ENCODE results near the gene NRG4.

NRG4 gene

GRCh38 chr15:75966073-75966472, 46.2 kb downstream of the NRG4 start:
- DNase-seq (ENCODE audit: insufficient read length, low spot score): no peak
- no peak for TF ChIP-seq CTCF (IDR thresholded peaks at IDR 0.05; ENCODE audit: insufficient read depth, missing control alignments)

GRCh38 chr15:75961331-75961730, 50.9 kb downstream of the NRG4 start:
- no peak for DNase-seq (ENCODE audit: insufficient read length, low spot score)
- FAIRE-seq: no peak
- TF ChIP-seq CTCF (IDR thresholded peaks at IDR 0.05; ENCODE audit: insufficient read depth, missing control alignments): no peak

More at GRCh38 chr15:75966073-75966472, 46.2 kb downstream of the NRG4 start:
- no peak for FAIRE-seq

GRCh38 chr15:75955720-75956119, 56.5 kb downstream of the NRG4 start:
- no peak for FAIRE-seq
- no peak for DNase-seq (ENCODE audit: insufficient read length, low spot score)
- no peak for TF ChIP-seq CTCF (IDR thresholded peaks at IDR 0.05; ENCODE audit: insufficient read depth, missing control alignments)

- FAIRE-seq (no peak), DNase-seq (ENCODE audit: insufficient read length, low spot score) (no peak)
- no peak for TF ChIP-seq CTCF (IDR thresholded peaks at IDR 0.05; ENCODE audit: insufficient read depth, missing control alignments)
These were observed 59.7 kb downstream of the NRG4 start for GRCh38 chr15:75952525-75952924.

- FAIRE-seq (no peak), DNase-seq (ENCODE audit: insufficient read length, low spot score) (no peak)
- TF ChIP-seq CTCF (IDR thresholded peaks at IDR 0.05; ENCODE audit: insufficient read depth, missing control alignments): no peak
These were observed 63.4 kb downstream of the NRG4 start for GRCh38 chr15:75948761-75949296.

- DNase-seq (ENCODE audit: insufficient read length, low spot score): no peak
- TF ChIP-seq CTCF (IDR thresholded peaks at IDR 0.05; ENCODE audit: insufficient read depth, missing control alignments): no peak
- FAIRE-seq: no peak
These were observed 65.1 kb downstream of the NRG4 start for GRCh38 chr15:75947092-75947491.

GRCh38 chr15:75945953-75946352, 66.3 kb downstream of the NRG4 start:
- FAIRE-seq (no peak), DNase-seq (ENCODE audit: insufficient read length, low spot score) (no peak)
- no peak for TF ChIP-seq CTCF (IDR thresholded peaks at IDR 0.05; ENCODE audit: insufficient read depth, missing control alignments)
